Nephron (organoid): ENCODE results near the gene TMEM169.

Experiments used
- H3K27ac Mint-ChIP-seq, 3 experiments: 2 replicates each; pipeline ENCODE4 v1.8.0; 2020; ENCODE audit warnings: mixed read lengths in 3 of 3, mild to moderate bottlenecking in 2 of 3, moderate library complexity in 1 of 3
- H3K27me3 Mint-ChIP-seq: 2 replicates; pipeline ENCODE4 v1.8.0; 2021; ENCODE audit warnings: low read depth, mild to moderate bottlenecking, moderate library complexity, mixed read lengths
- H3K36me3 Mint-ChIP-seq: 2 replicates; pipeline ENCODE4 v1.8.0; 2020; ENCODE audit warnings: low read depth, mixed read lengths
- H3K4me1 Mint-ChIP-seq: 2 replicates; pipeline ENCODE4 v1.8.0; 2020; ENCODE audit warnings: mixed read lengths
- H3K4me3 Mint-ChIP-seq, 3 experiments: 2 replicates each; pipeline ENCODE4 v1.8.0; 2020; ENCODE audit warnings: mild to moderate bottlenecking in 3 of 3, mixed read lengths in 3 of 3, moderate library complexity in 2 of 3
- H3K9me3 Mint-ChIP-seq: 2 replicates; pipeline ENCODE4 v1.8.0; 2020; ENCODE audit warnings: mixed read lengths
- TF ChIP-seq, protein P1 (sequence below), 3 experiments: fragments of 200-600 bp; sonication (generic); IDR thresholded peaks; one replicate each; pipeline ENCODE4 v1.5.0; 2021; ENCODE audit warnings: antibody characterized with exemption in 3 of 3; ENCODE audit not compliant: unreplicated experiment in 3 of 3

TMEM169 gene

DNA sequence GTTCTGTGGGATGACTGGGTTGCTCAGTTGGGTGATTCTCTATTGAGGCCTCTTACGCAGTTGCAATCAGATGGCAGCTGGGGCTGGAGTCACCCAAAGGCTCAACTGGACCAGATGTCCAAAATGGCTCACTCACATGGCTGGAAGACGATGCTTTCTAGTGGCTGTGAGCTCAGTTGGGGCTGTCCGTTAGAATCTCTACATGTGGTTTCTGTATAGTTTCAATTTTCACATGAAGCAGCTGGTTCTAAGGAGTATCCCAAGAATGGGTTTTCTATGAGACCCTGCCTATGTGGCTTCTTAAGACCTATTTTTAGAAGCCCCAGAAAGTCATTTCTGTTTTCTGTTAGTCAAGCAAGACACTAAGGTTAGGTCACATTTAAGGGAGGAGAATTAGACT lies 31.9 kb downstream of the TMEM169 start:
- Mint-ChIP-seq H3K27me3 (no peaks in the 10 kb centered on the region), H3K4me1 (peaks cover 80% of the 10 kb centered on the region), H3K27ac (peak overlapping the region; percentile 100), H3K36me3 (peaks cover 71% of the 10 kb centered on the region), H3K9me3 (no peaks in the 10 kb centered on the region), H3K4me3 (peak overlapping the region; percentile 16 to 77 (median 39))
- TF ChIP-seq, protein P1, sequence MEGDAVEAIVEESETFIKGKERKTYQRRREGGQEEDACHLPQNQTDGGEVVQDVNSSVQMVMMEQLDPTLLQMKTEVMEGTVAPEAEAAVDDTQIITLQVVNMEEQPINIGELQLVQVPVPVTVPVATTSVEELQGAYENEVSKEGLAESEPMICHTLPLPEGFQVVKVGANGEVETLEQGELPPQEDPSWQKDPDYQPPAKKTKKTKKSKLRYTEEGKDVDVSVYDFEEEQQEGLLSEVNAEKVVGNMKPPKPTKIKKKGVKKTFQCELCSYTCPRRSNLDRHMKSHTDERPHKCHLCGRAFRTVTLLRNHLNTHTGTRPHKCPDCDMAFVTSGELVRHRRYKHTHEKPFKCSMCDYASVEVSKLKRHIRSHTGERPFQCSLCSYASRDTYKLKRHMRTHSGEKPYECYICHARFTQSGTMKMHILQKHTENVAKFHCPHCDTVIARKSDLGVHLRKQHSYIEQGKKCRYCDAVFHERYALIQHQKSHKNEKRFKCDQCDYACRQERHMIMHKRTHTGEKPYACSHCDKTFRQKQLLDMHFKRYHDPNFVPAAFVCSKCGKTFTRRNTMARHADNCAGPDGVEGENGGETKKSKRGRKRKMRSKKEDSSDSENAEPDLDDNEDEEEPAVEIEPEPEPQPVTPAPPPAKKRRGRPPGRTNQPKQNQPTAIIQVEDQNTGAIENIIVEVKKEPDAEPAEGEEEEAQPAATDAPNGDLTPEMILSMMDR (IDR thresholded peaks at IDR 0.05; ENCODE audit: unreplicated experiment in 3 of 3): no peak

- Mint-ChIP-seq H3K36me3 (peaks cover 78% of the 10 kb centered on the region), H3K4me1 (peaks cover 72% of the 10 kb centered on the region), H3K4me3 (peak overlapping the region; percentile 80 to 92 (median 88)), H3K9me3 (no peaks in the 10 kb centered on the region), H3K27ac (peak overlapping the region; percentile 100), H3K27me3 (no peaks in the 10 kb centered on the region)
- TF ChIP-seq, protein P1 (IDR thresholded peaks at IDR 0.05; ENCODE audit: unreplicated experiment in 3 of 3): no peak
Observed at GRCh38 chr2:216114382-216114713, 32.6 kb downstream of the TMEM169 start.

- Mint-ChIP-seq H3K4me1 (peaks cover 72% of the 10 kb centered on the region), H3K4me3 (peak overlapping the region; percentile 80 to 92 (median 88)), H3K9me3 (no peaks in the 10 kb centered on the region), H3K27me3 (no peaks in the 10 kb centered on the region), H3K27ac (peak overlapping the region; percentile 100), H3K36me3 (peaks cover 84% of the 10 kb centered on the region)
- TF ChIP-seq, protein P1 (IDR thresholded peaks at IDR 0.05; ENCODE audit: unreplicated experiment in 3 of 3): peak; percentile 82 to 91 (median 90)
Observed at GRCh38 chr2:216114714-216115531, 33.2 kb downstream of the TMEM169 start.

GRCh38 chr2:216116418-216116817 lies 34.7 kb downstream of the TMEM169 start:
- no peaks in the 10 kb centered on the region for H3K9me3 Mint-ChIP-seq
- H3K36me3 Mint-ChIP-seq: peaks cover 90% of the 10 kb centered on the region
- peaks cover 60% of the 10 kb centered on the region for H3K4me1 Mint-ChIP-seq
- H3K4me3 Mint-ChIP-seq: peak overlapping the region; percentile 62 to 92 (median 88)
- H3K27me3 Mint-ChIP-seq: no peaks in the 10 kb centered on the region
- TF ChIP-seq, protein P1 (IDR thresholded peaks at IDR 0.05; ENCODE audit: unreplicated experiment in 3 of 3): no peak
- H3K27ac Mint-ChIP-seq: peak overlapping the region; percentile 100

DNA sequence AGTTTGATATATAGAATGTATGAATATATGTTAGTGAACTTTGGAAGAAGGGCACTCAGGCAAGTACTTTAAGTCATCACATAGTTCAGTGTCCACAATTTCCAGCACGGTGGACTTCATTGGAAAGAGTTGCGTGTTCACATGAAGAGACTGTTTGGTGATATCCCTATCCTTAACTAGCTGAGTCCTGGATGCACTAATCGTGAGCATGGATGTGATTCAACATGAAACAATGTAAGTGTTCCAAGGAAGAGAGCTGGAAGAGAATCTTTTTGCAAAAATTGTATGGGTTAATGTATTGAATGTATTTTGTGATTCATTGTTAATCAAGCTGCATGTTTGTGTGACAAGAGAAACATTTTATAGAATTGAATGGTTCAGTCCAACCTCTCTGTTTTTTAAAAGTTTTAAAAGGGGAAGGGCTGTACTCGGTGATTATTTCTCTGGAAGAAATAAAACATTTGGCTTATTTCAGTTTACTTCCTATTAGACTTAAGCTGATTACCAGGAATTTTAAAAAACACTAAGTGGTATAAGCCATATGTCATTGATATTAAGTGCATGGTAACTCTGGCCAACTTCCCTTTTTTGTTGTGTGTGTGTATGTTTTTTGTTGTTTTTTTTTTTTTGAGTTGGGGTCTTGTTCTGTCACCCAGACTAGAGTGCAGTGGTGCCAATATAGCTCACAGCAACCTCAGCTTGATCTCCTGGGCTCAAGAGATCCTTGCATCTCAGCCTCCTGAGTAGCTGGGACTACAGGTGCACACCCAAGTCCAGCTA lies 36.0 kb downstream of the TMEM169 start:
- Mint-ChIP-seq H3K4me1 (peaks cover 48% of the 10 kb centered on the region), H3K4me3 (no peak overlapping the region), H3K9me3 (no peaks in the 10 kb centered on the region), H3K36me3 (peaks cover 91% of the 10 kb centered on the region), H3K27me3 (no peaks in the 10 kb centered on the region), H3K27ac (peak overlapping the region; percentile 32 to 100 (median 100))
- TF ChIP-seq, protein P1 (IDR thresholded peaks at IDR 0.05; ENCODE audit: unreplicated experiment in 3 of 3): no peak
